Colonic mucosa (tissue), 4 donors: ENCODE measurements around the gene ISOC1. TPM values are rescaled to one million over a fixed set of nuclear protein-coding genes. Genes with fewer than 3 reads are reported as not detected.

ENCODE experiments used
- DNase-seq: peaks from one replicate; pipeline ENCODE4 v3.0.0-alpha.2; 2020
- H3K27ac ChIP-seq: fragments of 200-600 bp; one replicate; pipeline ENCODE4 v1.8.0; 2021
- H3K27me3 ChIP-seq: fragments of 200-600 bp; one replicate; pipeline ENCODE4 v1.8.0; 2021
- H3K36me3 ChIP-seq: fragments of 200-600 bp; one replicate; pipeline ENCODE4 v1.8.0; 2021
- H3K4me1 ChIP-seq: fragments of 200-600 bp; one replicate; pipeline ENCODE4 v1.8.0; 2021; ENCODE audit warnings: mild to moderate bottlenecking
- H3K4me3 ChIP-seq: fragments of 200-600 bp; one replicate; pipeline ENCODE4 v1.8.0; 2021
- H3K9ac ChIP-seq, 2 donors: one replicate each; pipeline ENCODE4 v1.7.0; 2013; ENCODE audit warnings: control low read depth in 2 of 2, low read depth in 2 of 2, low read length in 2 of 2
- H3K9me3 ChIP-seq: fragments of 200-600 bp; one replicate; pipeline ENCODE4 v1.8.0; 2021
- CTCF ChIP-seq: fragments of 200-600 bp; IDR thresholded peaks from one replicate; pipeline ENCODE4 v1.8.0; 2022; ENCODE audit warnings: antibody characterized with exemption, mild to moderate bottlenecking
- intact Hi-C: fragments of 100-400 bp; cut with DNase I; formaldehyde crosslinking; loops from one replicate; pipeline ENCODE4 v1.14.1; 2022
- total RNA-seq, 2 donors: library from RNA; stranded (reverse); fragmentation: NEBNext Ultra II Directional in 1 of 2; extraction: Animal tissue kit (Norgen Biotek cat#: 25700) in 1 of 2; gene quantifications; one replicate each; pipeline ENCODE4 v1.2.1, GENCODE V29; 2021
- donor health status: healthy.
- donor health status: DM: no; HTN: no; CAD: no.
- donor health status: DM: no; HTN: no; CAD: no.

Gene ISOC1
- total RNA-seq, 2 donors from 2014 or later: 36.2 to 36.4 TPM

DNA sequence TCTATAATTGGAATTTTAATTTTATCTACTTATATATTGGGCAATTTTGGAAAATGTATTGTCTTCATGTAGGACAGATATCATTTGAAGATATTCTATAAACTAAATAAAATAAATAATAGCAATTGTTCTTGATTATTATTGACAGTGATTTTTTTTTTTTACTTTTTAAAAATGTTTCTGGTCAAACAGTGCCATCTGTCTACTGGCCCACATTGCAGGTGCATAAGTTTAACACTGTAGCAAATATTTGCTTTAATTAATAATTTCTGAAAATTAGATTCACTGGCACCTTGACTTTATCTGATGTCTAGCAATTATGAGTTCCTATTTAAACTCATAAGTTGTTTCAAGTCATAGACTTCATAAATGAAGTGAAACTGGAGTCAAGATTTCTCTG, 41.1 kb upstream of the ISOC1 start:
- H3K9ac ChIP-seq: no peak overlapping the region
- no peaks in the 10 kb centered on the region for H3K4me1 ChIP-seq
- DNase-seq: no peak
- H3K27me3 ChIP-seq: no peaks in the 10 kb centered on the region
- H3K9me3 ChIP-seq: no peaks in the 10 kb centered on the region
- no peak overlapping the region for H3K27ac ChIP-seq
- H3K4me3 ChIP-seq: no peak overlapping the region
- no peaks in the 10 kb centered on the region for H3K36me3 ChIP-seq
- intact Hi-C loops: no loop called here
- no peak for TF ChIP-seq CTCF

- Histone ChIP-seq H3K9ac (no peak overlapping the region), H3K27ac (no peak overlapping the region), H3K9me3 (no peaks in the 10 kb centered on the region), H3K27me3 (no peaks in the 10 kb centered on the region), H3K4me1 (no peaks in the 10 kb centered on the region), H3K36me3 (no peaks in the 10 kb centered on the region), H3K4me3 (no peak overlapping the region)
- intact Hi-C loops: no loop called here
- TF ChIP-seq CTCF: no peak
- DNase-seq: no peak
Measured at GRCh38 chr5:129057329-129057728, 37.2 kb upstream of the ISOC1 start.

DNA sequence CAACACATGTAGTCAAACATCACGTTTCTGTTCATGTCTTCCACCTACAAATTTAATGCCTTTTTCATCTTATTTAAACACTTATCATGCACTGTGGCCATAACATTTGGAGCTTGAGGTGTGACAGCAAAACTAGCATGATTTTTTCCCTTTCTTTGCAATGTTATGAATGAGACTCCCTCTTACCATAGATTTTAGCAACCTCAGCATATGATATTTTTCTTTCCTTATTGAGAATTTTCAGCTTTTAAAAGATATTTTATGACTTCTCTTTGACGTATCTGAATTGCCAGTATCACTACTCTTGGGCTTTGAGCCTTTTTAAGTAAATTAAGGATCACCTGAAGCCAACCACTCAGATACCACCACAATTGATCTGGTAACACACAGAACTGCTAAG, 32.7 kb upstream of the ISOC1 start:
- DNase-seq: no peak
- no peaks in the 10 kb centered on the region for H3K9me3 ChIP-seq
- no peak overlapping the region for H3K9ac ChIP-seq
- H3K4me3 ChIP-seq: no peak overlapping the region
- H3K27me3 ChIP-seq: no peaks in the 10 kb centered on the region
- H3K4me1 ChIP-seq: no peaks in the 10 kb centered on the region
- H3K36me3 ChIP-seq: no peaks in the 10 kb centered on the region
- no peak overlapping the region for H3K27ac ChIP-seq
- no peak for TF ChIP-seq CTCF
- intact Hi-C loops: no loop called here

DNA sequence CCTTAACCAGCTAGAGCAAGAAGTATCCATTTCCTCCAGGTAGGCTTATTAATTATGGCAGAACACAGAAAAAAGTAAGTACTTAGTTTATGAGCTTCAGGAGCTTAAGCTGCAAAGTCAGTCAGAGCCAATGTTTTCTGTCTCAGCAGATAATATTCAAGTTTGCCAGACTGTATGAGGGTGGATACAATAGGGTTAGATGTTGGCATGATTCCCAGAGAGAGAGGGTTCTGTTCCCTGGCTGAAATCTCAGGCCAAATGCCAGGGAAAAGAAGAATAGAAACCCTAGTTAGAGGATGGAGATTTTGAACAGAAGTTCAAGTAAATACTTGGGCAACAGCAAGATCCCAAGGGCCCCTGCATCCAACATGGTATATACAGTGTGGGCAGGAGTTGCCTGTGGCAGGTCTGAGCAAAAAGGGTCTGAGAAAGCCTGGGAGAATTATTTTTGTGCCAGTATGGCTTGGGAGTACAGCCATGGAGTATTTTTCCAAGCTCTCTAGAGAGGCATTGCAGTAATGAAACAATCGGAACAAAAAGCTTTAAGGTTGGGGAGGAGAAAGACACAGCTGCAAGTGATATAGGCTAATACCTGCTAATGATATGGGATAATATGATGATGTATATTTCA, 31.0 kb upstream of the ISOC1 start:
- no peak overlapping the region for H3K27ac ChIP-seq

DNA sequence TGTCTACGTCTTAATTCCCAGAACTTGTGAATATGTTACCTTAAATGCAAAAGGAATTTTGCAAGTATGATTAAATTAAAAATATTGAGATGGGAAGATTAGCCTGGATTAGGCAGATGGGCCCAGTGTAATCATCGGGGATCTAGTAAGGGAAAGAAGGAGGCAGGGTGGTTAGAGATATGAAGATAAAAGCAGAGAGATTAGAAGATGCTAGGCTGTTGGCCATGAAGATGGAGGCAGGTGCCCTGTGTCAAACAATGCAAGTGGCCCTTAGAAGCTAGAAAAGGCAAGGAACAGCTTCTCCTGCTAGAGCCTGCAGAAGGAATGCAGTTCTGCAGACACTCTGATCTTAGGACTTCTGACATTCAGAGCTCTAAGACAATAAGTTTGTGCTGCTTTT, 28.8 kb upstream of the ISOC1 start:
- DNase-seq: no peak
- Histone ChIP-seq H3K9ac (no peak overlapping the region), H3K4me1 (no peaks in the 10 kb centered on the region), H3K36me3 (no peaks in the 10 kb centered on the region), H3K4me3 (no peak overlapping the region), H3K27me3 (no peaks in the 10 kb centered on the region), H3K9me3 (no peaks in the 10 kb centered on the region), H3K27ac (no peak overlapping the region)
- TF ChIP-seq CTCF: no peak
- intact Hi-C loops: no loop called here

More for the DNA sequence above, 31.0 kb upstream of the ISOC1 start:
- Histone ChIP-seq H3K27me3 (no peaks in the 10 kb centered on the region), H3K9ac (no peak overlapping the region), H3K4me3 (no peak overlapping the region), H3K9me3 (no peaks in the 10 kb centered on the region), H3K36me3 (no peaks in the 10 kb centered on the region), H3K4me1 (no peaks in the 10 kb centered on the region)
- intact Hi-C loops: no loop called here
- DNase-seq: no peak
- TF ChIP-seq CTCF: no peak
